SK-N-SH (cell line): ENCODE results near the gene RRH.
"Not testable (repeated sequence)": the region's sequence is repeated elsewhere in the genome, so short reads cannot be mapped to it uniquely, and the experiment has no call there.

Source experiments
- CTCF ChIP-seq: fragments of 200-600 bp; sonication (generic); IDR thresholded peaks from 2 replicates; pipeline ENCODE4 v1.6.1; 2017; ENCODE audit warnings: antibody characterized with exemption, mild to moderate bottlenecking, moderate library complexity
- EP300 ChIP-seq, 2 experiments: IDR thresholded peaks; 2 replicates each; pipeline versions ENCODE4 v1.4.0 to v1.6.1; 2012; ENCODE audit warnings: borderline replicate concordance in 1 of 2, low read depth in 1 of 2, low read length in 1 of 2
- POLR2AphosphoS5 ChIP-seq: IDR thresholded peaks from 2 replicates; pipeline ENCODE4 v1.6.1; 2012; ENCODE audit warnings: low read depth, low read length
- USF1 ChIP-seq: IDR thresholded peaks from 2 replicates; pipeline ENCODE4 v1.4.0; 2012; ENCODE audit warnings: low read depth, borderline replicate concordance

GRCh38 chr4:109782092-109782491, 45.7 kb upstream of the RRH start:
- not testable (repeated sequence) for TF ChIP-seq POLR2AphosphoS5; USF1; CTCF; EP300 (IDR thresholded peaks at IDR 0.05; ENCODE audit: borderline replicate concordance in 1 of 2, low read depth in 1 of 2, low read length in 1 of 2)
